IMR-90 (cell line): ENCODE data around the gene PPEF2.

ENCODE experiments used
- CEBPB ChIP-seq: IDR thresholded peaks from 2 replicates; pipeline ENCODE4 v1.6.1; 2012; ENCODE audit warnings: low read depth, low read length, improper control_type of control experiment
- CHD1 ChIP-seq: IDR thresholded peaks from 2 replicates; pipeline ENCODE4 v1.6.1; 2012; ENCODE audit warnings: low read depth, low read length, improper control_type of control experiment
- MAZ ChIP-seq: IDR thresholded peaks from 2 replicates; pipeline ENCODE4 v1.6.1; 2012; ENCODE audit warnings: low read depth, mild to moderate bottlenecking, low read length, improper control_type of control experiment, moderate library complexity, borderline replicate concordance
- MXI1 ChIP-seq: IDR thresholded peaks from 2 replicates; pipeline ENCODE4 v1.6.1; 2012; ENCODE audit warnings: low read depth, mild to moderate bottlenecking, low read length, moderate library complexity, borderline replicate concordance
- NFE2L2 ChIP-seq: fragments of 150-350 bp; IDR thresholded peaks from 2 replicates; pipeline ENCODE4 v1.6.1; 2016; ENCODE audit warnings: low read depth, mild to moderate bottlenecking, low read length
- POLR2A ChIP-seq: IDR thresholded peaks from 2 replicates; pipeline ENCODE4 v1.6.1; 2012; ENCODE audit warnings: mild to moderate bottlenecking, low read depth, low read length
- RFX5 ChIP-seq: IDR thresholded peaks from 2 replicates; pipeline ENCODE4 v1.8.0; 2012; ENCODE audit warnings: low read depth, mild to moderate bottlenecking, low read length, moderate library complexity
- SMC3 ChIP-seq: fragments of 150-350 bp; IDR thresholded peaks from 2 replicates; pipeline ENCODE4 v1.6.1; 2016; ENCODE audit warnings: low read depth, mild to moderate bottlenecking, antibody characterized with exemption, low read length, moderate library complexity
- TF ChIP-seq, protein P1 (sequence below): conservative IDR thresholded peaks from 2 replicates; pipeline ENCODE4 v1.5.1; 2012; ENCODE audit warnings: mild to moderate bottlenecking, low read depth, low read length, improper control_type of control experiment
- TF ChIP-seq, protein P2 (sequence below): fragments of 150-350 bp; IDR thresholded peaks from 2 replicates; pipeline ENCODE4 v1.6.1; 2017; ENCODE audit warnings: mild to moderate bottlenecking, antibody characterized with exemption, low read length, low read depth
- TF ChIP-seq, protein P3 (sequence below): fragments of 150-350 bp; IDR thresholded peaks from 2 replicates; pipeline ENCODE4 v1.6.1; 2016; ENCODE audit warnings: low read depth, mild to moderate bottlenecking, low read length, moderate library complexity, borderline replicate concordance

DNA sequence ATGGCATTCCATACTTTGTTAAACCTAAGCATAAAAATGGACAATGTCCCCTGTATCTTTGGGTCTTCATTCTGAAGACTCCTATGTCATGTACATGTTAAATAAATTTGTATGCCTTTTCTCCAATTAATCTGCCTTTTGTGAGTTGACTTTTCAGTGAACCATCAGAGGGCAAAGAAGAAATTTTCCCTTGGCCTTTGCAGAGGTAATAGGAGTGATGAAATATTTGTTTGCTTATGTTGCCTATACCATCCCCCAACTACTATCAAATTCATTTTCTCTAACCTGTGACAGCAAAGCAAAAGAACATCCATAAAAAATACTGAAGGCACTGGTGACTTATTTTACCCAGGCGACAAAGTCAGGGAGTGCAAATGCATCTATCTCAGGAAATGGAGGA is 20.3 kb upstream of the PPEF2 start:
- TF ChIP-seq, protein P1, sequence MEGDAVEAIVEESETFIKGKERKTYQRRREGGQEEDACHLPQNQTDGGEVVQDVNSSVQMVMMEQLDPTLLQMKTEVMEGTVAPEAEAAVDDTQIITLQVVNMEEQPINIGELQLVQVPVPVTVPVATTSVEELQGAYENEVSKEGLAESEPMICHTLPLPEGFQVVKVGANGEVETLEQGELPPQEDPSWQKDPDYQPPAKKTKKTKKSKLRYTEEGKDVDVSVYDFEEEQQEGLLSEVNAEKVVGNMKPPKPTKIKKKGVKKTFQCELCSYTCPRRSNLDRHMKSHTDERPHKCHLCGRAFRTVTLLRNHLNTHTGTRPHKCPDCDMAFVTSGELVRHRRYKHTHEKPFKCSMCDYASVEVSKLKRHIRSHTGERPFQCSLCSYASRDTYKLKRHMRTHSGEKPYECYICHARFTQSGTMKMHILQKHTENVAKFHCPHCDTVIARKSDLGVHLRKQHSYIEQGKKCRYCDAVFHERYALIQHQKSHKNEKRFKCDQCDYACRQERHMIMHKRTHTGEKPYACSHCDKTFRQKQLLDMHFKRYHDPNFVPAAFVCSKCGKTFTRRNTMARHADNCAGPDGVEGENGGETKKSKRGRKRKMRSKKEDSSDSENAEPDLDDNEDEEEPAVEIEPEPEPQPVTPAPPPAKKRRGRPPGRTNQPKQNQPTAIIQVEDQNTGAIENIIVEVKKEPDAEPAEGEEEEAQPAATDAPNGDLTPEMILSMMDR = no peak
- TF ChIP-seq, protein P2, sequence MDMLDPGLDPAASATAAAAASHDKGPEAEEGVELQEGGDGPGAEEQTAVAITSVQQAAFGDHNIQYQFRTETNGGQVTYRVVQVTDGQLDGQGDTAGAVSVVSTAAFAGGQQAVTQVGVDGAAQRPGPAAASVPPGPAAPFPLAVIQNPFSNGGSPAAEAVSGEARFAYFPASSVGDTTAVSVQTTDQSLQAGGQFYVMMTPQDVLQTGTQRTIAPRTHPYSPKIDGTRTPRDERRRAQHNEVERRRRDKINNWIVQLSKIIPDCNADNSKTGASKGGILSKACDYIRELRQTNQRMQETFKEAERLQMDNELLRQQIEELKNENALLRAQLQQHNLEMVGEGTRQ = no peak
- TF ChIP-seq, protein P3, sequence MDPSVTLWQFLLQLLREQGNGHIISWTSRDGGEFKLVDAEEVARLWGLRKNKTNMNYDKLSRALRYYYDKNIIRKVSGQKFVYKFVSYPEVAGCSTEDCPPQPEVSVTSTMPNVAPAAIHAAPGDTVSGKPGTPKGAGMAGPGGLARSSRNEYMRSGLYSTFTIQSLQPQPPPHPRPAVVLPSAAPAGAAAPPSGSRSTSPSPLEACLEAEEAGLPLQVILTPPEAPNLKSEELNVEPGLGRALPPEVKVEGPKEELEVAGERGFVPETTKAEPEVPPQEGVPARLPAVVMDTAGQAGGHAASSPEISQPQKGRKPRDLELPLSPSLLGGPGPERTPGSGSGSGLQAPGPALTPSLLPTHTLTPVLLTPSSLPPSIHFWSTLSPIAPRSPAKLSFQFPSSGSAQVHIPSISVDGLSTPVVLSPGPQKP = no peak
- TF ChIP-seq MXI1 (no peak), CHD1 (no peak), POLR2A (no peak), NFE2L2 (no peak), SMC3 (no peak), CEBPB (no peak), RFX5 (no peak), MAZ (no peak)
